Gastroesophageal sphincter (tissue), 3 donors: Measurements from ENCODE around the gene PIGL.
"Not testable (repeated sequence)": the region's sequence is repeated elsewhere in the genome, so short reads cannot be mapped to it uniquely, and the experiment has no call there.

ENCODE experiments used
- CTCF ChIP-seq, 4 experiments: fragments of 200-600 bp in 2 of 4; fragments of 450-650 bp in 2 of 4; sonication (generic) in 1 of 4; IDR thresholded peaks; one replicate each; pipeline ENCODE4 v1.5.1; 2017 to 2019; ENCODE audit warnings: antibody characterized with exemption in 4 of 4, mild to moderate bottlenecking in 2 of 4, moderate library complexity in 2 of 4
- POLR2A ChIP-seq, 2 donors: fragments of 450-650 bp; IDR thresholded peaks; one replicate each; pipeline ENCODE4 v1.6.1; 2017; ENCODE audit warnings: antibody characterized with exemption in 2 of 2, mild to moderate bottlenecking in 2 of 2, moderate library complexity in 1 of 2
- POLR2AphosphoS5 ChIP-seq: sonication (generic); formaldehyde crosslinking; IDR thresholded peaks from one replicate; pipeline ENCODE4 v1.6.1; 2017; ENCODE audit warnings: antibody characterized with exemption

GRCh38 chr17:16194307-16194835, 22.6 kb upstream of the PIGL start:
- not testable (repeated sequence) for TF ChIP-seq CTCF (IDR thresholded peaks at IDR 0.05); POLR2AphosphoS5; POLR2A (IDR thresholded peaks at IDR 0.05)
